A549 treated with CORT108297 at 1 μM for 4 hours (cell line): ENCODE data around the gene SHLD2. TPM values are rescaled to one million over a fixed set of nuclear protein-coding genes. Genes with fewer than 3 reads are reported as not detected.

Source experiments
- total RNA-seq: library from RNA; stranded (reverse); fragments of 200-300 nt; extraction: Qiagen RNA extraction; gene quantifications from 5 replicates; pipeline ENCODE4 v1.2.3, GENCODE V29; 2022

SHLD2 gene
- 22.3 to 29.5 TPM (median 23.6 TPM) in 5 replicates for total RNA-seq

DNA sequence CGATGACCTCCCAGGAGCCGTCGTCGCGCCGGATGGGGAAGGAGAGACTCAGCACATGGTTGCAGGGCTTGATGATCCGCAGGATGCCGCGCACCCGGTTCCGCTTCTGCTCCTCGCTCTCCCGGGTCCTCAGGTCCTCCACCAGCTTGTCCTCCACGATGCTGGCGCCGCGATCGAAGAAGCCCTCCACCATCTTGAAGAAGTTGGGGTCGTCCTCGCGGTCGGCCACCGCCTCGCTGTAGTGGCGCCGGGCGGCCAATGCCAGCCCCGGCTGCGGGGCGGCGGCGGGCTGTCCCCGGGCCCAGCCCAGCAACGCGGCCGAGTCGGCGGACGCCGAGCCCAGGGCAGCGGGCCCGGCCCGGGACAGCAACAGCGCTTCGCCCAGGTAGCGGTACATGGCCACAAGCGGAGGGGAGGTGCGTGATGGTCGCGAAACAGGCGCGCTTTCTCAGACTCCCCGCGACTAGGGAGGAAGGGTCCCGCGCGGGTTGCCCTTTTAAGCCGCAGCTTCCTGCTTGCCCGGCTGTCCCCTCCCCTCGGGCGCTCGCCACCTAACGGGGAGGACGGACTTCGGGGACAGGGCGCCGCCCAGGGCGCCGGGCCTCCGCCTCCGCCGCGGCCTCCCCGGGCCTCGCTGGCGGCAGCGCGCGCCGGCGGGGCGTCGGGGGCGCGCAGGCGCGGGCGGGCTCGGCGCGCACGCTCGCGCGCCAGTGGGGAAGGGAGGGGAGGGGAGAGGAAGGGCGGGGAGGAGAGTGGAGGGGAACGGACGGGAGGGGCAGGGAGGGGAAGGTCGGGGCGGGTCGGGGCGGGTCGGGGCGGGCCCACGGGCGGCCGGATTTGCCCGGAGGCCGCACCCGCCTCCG lies at the start of gene SHLD2, which contains the start of gene GLUD1:
TSS of gene SHLD2 (plus strand) at position 834 of the 863 bp plus-strand sequence. CDS start 56,149 bp downstream, outside the sequence.
TSS of gene GLUD1 (minus strand) at position 471 of the 863 bp plus-strand sequence. CDS start at position 397, 74 bp downstream.

GRCh38 chr10:87225148-87225547 lies 130.1 kb downstream of the SHLD2 start, which contains the start of gene NUTM2A:
Gene NUTM2A (plus strand): TSS chr10:87225448. CDS start chr10:87225831, 383 bp downstream.

Other genes starting within 250 kb of the SHLD2 start
- 0.58 to 1.5 TPM (median 0.73 TPM) in 5 replicates for gene MMRN2, start 137.6 kb upstream of the SHLD2 start, total RNA-seq
- 11.4 to 14.9 TPM (median 13.3 TPM) in 5 replicates for gene SNCG, start 136.6 kb upstream of the SHLD2 start, total RNA-seq
- gene ADIRF, start 126.7 kb upstream of the SHLD2 start, total RNA-seq, result not detected in 5 replicates
- gene FAM25A, start 74.9 kb upstream of the SHLD2 start, total RNA-seq, result 0.56 TPM in 1 of 5 replicates, not detected in the others
- gene GLUD1, start 363 bp upstream of the SHLD2 start, total RNA-seq, result 82.8 to 98.9 TPM (median 94.6 TPM) in 5 replicates
- gene NUTM2A, start 130.2 kb downstream of the SHLD2 start, total RNA-seq, result 0.03 to 0.14 TPM (median 0.09 TPM) in 5 replicates